SK-MEL-5 (cell line): ENCODE measurements around the gene CEP85. TPM values are rescaled to one million over a fixed set of nuclear protein-coding genes. Genes with fewer than 3 reads are reported as not detected.

Experiments used
- DNase-seq: peaks from one replicate; pipeline ENCODE4 v3.0.0-alpha.2; 2016; ENCODE audit warnings: low read depth, low spot score
- in situ Hi-C: cut with HindIII; loops from 2 replicates; pipeline ENCODE4 v1.10.0; 2016; ENCODE audit warnings: low sequenced_read_pairs, high pct_unique_total_duplicates, low pct_unique_long_range_greater_than_20kb
- total RNA-seq: library from RNA; depleted of rRNA; stranded (reverse); fragments of >200 nt; shearing (Covaris generic); gene quantifications from 2 replicates; pipeline ENCODE4 v1.2.3, GENCODE V29; 2014; rRNA removed

The CEP85 gene
- total RNA-seq, 1 experiment from 2014 or later, result 12.3 TPM

DNA sequence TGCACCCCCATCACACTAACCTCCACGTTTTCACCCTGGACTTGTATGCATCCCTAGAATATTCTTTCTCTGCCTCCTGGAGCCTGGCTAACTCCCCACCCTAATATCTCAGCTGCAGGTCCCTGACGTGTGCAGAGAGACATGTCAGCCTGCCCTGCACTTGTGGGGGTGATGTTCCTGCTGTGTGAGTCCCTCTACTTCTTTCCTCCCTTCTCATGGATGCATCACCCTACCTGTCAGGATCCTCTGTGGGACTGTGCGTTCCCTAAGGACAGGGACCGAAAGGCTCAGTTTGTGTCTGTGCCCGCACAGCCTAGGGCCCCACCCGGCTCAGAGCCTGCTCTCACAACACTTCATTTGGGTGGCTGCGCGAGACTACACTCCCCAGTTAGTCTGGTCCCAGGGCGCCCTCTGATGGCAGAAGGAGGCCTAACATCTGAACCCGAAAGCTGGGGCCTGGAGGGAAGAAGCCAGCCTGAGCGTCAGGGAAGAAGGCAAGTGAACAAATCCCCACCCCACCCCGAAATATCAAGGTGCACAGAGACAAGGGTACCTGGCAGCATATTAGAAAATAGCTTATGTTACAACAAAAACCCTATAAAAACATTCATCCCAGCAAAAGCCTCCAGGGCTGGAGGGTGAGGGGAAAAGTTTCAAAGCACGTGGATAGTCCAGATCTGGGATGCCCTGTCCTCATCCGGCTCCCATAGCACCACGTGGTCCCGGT, 87.5 kb downstream of the CEP85 start:
- in situ Hi-C loops, result no loop called here
- peak; percentile 83 for DNase-seq

DNA sequence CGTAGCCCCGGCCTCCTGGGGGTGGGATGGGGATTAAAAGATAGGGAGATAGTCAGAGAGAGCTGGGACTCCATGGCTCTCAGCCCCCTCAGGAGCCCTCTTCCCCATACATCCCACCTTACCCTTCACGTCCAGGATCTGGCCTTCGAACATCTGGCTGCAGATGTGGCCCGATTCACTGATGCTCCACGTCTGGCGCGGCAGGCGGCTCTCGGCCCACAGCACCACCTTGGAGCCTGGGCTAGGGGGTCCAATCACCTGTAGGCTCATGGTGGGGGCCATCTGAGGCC, 88.0 kb downstream of the CEP85 start:
- DNase-seq, result no peak
- in situ Hi-C loops, result no loop called here

DNA sequence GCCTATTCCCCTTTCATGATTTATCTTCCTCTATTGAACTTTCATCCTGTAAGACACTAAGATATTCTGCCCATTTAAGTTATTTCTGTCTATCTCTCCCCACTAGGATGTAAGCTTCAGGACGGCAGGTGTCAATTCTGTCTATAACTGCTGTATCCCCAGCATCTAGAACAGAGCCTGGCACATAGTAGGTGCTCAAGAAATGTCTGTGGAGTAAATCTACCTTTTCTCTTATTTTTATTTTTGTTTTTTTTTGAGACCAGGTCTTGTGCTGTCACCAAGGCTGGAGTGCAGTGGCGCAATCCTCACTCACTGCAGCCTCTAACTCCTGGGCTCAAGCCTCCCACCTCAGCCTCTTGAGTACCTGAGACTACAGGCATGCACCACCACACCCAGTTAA, 89.4 kb downstream of the CEP85 start:
- DNase-seq, result no peak
- in situ Hi-C loops, result no loop called here

DNA sequence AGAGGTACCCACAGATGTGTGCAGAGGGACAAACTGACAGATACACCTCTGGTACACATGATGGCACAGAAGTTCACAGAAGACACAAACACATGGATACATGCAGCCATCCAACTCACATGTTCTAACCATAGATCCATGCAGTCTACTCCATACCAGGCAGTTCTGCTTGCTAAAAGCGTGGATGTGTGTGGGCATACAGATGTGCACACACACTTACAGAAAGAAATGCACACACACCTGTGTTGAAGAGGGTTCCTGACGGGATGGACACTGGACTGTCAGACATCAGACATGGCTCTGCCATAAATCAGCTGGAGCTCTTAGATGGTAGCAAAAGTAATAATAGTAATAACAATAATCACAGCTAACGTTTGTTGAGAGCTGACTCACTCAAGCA, 90.5 kb downstream of the CEP85 start:
- in situ Hi-C loops, result no loop called here
- DNase-seq, result no peak

DNA sequence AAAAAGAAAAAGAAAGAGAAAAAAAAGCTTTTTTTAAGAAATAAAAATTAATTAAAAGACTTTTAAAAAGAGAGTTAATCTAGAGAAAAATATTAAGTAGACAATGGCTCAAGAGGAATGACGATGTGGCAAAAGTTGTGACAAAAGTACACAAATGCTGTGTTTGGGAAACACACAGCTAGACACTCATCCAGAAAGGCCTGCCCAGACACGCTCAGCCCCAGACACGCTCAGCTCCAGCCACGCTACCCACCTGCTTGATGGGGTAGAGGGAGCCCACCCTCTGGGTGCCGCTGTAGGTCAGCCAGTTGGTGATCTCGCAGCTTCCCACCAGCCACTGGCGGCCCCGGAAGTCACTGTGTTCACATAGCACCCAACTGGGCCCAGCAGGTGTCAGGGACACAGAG, 94.0 kb downstream of the CEP85 start:
- DNase-seq, result no peak
- in situ Hi-C loops, result no loop called here

Other genes with a start within 250 kb of the CEP85 start
- gene PAFAH2, start 236.1 kb upstream of the CEP85 start, total RNA-seq, result 10.9 and 11.1 TPM in 2 replicates
- 7.0 and 7.1 TPM in 2 replicates for gene EXTL1, start 212.4 kb upstream of the CEP85 start, total RNA-seq
- gene SLC30A2, start 188.1 kb upstream of the CEP85 start, total RNA-seq, result not detected in 2 replicates
- 118 and 129 TPM in 2 replicates for gene TRIM63, start 166.6 kb upstream of the CEP85 start, total RNA-seq
- gene PDIK1L, start 122.4 kb upstream of the CEP85 start, total RNA-seq, result 5.7 and 6.4 TPM in 2 replicates
- 0.05 TPM in 1 of 2 replicates, not detected in the other for gene FAM110D, start 75.1 kb upstream of the CEP85 start, total RNA-seq
- gene C1orf232, start 65.2 kb upstream of the CEP85 start, total RNA-seq, result not detected in 2 replicates
- 49.2 and 58.5 TPM in 2 replicates for gene ZNF593, start 64.3 kb upstream of the CEP85 start, total RNA-seq
- gene ZNF593OS, start 62.4 kb upstream of the CEP85 start, total RNA-seq, result not detected in 2 replicates
- 0.08 and 0.27 TPM in 2 replicates for gene CNKSR1, start 56.7 kb upstream of the CEP85 start, total RNA-seq
- not detected in 2 replicates for gene CATSPER4, start 43.6 kb upstream of the CEP85 start, total RNA-seq
- 30.7 and 32.8 TPM in 2 replicates for gene SH3BGRL3, start 45.9 kb downstream of the CEP85 start, total RNA-seq
- gene UBXN11, start 72.4 kb downstream of the CEP85 start, total RNA-seq, result 4.6 and 5.0 TPM in 2 replicates
- gene CD52, start 83.8 kb downstream of the CEP85 start, total RNA-seq, result not detected in 2 replicates
- not detected in 2 replicates for gene CRYBG2, start 119.9 kb downstream of the CEP85 start, total RNA-seq
- not detected in 2 replicates for gene ZNF683, start 138.6 kb downstream of the CEP85 start, total RNA-seq
- not detected in 2 replicates for gene LIN28A, start 176.6 kb downstream of the CEP85 start, total RNA-seq
- gene DHDDS, start 198.1 kb downstream of the CEP85 start, total RNA-seq, result 32.7 and 35.4 TPM in 2 replicates
- gene HMGN2, start 238.2 kb downstream of the CEP85 start, total RNA-seq, result 279 and 288 TPM in 2 replicates